IMR-90 (cell line): ENCODE results near the gene RPL15.

Experiments used
- CTCF ChIP-seq: conservative IDR thresholded peaks from 2 replicates; pipeline ENCODE4 v1.5.1; 2012; ENCODE audit warnings: mild to moderate bottlenecking, low read depth, low read length, improper control_type of control experiment
- POLR2A ChIP-seq: IDR thresholded peaks from 2 replicates; pipeline ENCODE4 v1.6.1; 2012; ENCODE audit warnings: mild to moderate bottlenecking, low read depth, low read length

- TF ChIP-seq CTCF (no peak), POLR2A (no peak)
Measured at GRCh38 chr3:23904545-23904944, 12.4 kb upstream of the RPL15 start.
